Adrenal gland (tissue), 5 donors: ENCODE results near the gene PHF21A.

ENCODE experiments used
- POLR2A ChIP-seq, 2 donors: fragments of 450-650 bp; IDR thresholded peaks; one replicate each; pipeline ENCODE4 v1.6.1; 2017; ENCODE audit warnings: antibody characterized with exemption in 2 of 2, mild to moderate bottlenecking in 2 of 2, moderate library complexity in 1 of 2
- TF ChIP-seq, protein P1 (sequence below), 6 experiments: fragments of 450-650 bp in 4 of 6; fragments of 200-600 bp in 2 of 6; sonication (generic) in 1 of 6; IDR thresholded peaks; 1 replicate in 5 of 6; 2 replicates in 1 of 6; pipeline versions ENCODE4 v1.5.1 to v1.8.0; 2016 to 2021; ENCODE audit warnings: antibody characterized with exemption in 6 of 6, mild to moderate bottlenecking in 2 of 6, moderate library complexity in 1 of 6
- donor health status: DM: no; HTN: no; CAD: no.

DNA sequence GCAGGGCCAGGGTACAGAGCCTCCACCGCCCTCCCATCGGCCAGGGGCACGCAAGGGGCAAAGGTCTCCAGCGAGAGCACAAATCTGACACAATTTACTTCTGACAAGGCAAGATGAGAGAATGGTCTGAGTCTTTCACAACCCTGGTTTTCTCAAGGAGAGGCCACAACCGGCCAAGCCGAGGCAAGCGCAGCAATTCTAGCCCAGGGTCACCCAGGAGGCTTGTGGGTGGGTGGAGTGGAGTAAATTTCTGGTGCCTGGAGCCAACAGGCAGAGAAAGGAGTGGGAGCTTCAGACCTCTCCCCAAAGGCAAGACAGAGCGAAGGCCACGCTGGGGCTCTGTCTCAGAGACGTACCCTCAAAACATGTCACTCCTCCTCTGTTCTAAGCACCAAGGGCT is 189.5 kb downstream of the PHF21A start:
- TF ChIP-seq, protein P1, sequence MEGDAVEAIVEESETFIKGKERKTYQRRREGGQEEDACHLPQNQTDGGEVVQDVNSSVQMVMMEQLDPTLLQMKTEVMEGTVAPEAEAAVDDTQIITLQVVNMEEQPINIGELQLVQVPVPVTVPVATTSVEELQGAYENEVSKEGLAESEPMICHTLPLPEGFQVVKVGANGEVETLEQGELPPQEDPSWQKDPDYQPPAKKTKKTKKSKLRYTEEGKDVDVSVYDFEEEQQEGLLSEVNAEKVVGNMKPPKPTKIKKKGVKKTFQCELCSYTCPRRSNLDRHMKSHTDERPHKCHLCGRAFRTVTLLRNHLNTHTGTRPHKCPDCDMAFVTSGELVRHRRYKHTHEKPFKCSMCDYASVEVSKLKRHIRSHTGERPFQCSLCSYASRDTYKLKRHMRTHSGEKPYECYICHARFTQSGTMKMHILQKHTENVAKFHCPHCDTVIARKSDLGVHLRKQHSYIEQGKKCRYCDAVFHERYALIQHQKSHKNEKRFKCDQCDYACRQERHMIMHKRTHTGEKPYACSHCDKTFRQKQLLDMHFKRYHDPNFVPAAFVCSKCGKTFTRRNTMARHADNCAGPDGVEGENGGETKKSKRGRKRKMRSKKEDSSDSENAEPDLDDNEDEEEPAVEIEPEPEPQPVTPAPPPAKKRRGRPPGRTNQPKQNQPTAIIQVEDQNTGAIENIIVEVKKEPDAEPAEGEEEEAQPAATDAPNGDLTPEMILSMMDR (IDR thresholded peaks at IDR 0.05), result no peak
- TF ChIP-seq POLR2A (IDR thresholded peaks at IDR 0.05), result no peak
